NCI-H2107 treated with DMSO at 0.1 percent for 48 hours (cell line): ENCODE data around the gene TANC1.

Experiments used
- DNase-seq: peaks from one replicate; lab custom pipeline; 2025; ENCODE audit not compliant: unreplicated experiment; lab: John Stamatoyannopoulos, UW

Gene TANC1

DNA sequence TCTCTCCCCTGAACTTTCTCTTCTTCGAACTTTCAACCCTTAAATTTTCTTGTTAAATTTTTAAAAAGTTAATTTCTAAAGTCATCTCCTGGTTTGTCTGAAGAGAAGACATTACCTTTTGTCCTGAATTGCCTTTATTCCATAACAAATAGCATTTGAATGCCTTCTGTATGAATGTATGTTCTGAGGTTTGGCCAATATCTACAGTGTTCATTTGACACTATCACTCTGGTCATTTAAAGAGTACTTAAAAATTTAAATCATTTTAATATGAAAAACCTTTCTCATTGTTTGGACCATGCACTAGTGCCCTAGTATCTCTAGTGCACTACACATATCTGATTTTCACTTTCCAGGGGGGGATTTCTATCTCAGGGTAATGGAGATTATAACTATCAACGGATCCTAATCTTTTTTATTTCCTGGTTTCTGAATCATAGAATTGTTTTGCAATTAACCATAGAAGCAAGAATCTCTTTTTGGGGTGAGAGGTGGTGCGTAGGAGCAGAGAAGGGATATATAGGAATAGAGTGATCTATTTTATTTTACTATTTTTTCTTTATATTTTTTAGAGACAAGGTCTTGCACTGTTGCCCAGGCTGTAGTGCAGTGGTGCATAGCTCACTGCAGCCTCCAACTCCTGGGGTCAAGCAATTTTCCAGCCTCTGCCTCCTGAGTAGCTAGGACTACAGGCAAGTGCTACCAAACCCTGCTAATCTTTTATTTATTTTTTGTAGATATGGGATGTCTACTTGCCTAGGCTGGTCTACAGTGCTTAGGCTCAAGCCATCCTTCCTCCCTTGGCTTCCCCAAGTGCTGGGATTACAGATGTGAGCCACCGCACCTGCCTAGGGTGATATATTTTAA lies 25.5 kb downstream of the TANC1 start:
- DNase-seq: no peak

DNA sequence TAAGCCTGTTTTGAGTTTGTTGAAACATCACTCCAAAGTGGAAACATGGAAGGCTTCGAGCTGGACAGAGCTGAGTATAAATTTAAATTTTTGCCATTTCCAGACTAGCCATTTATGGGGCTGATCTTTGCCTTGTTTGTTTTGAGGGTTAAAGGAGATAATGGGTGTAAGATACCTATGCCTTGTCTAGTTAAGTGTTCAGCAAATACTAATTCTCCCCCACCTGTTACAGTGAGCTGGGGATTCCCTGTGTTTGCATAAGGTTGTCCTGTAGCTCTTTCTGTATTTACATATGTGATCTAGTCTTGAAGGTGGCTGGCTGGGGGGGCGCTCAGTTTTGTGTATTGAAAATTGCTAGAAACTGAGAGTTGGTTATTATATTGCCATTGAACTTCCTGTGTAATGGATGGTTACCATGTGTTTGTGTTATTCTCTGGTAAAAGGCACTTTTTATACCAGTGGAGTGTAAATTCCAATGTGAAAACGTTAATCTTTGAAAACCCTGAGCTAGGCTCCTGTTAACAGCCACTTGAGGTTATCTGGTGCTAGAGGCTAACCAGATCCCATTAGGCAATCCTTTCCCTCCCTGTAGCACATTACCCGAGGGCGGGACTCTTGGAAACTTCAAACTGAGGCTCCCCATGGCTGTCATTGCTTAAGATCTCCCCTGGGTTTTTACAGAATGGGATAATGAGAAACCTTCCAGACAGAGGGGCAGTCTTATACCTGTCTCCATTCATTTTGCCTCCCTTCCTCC lies 26.7 kb downstream of the TANC1 start:
- peak; percentile 58 for DNase-seq

DNA sequence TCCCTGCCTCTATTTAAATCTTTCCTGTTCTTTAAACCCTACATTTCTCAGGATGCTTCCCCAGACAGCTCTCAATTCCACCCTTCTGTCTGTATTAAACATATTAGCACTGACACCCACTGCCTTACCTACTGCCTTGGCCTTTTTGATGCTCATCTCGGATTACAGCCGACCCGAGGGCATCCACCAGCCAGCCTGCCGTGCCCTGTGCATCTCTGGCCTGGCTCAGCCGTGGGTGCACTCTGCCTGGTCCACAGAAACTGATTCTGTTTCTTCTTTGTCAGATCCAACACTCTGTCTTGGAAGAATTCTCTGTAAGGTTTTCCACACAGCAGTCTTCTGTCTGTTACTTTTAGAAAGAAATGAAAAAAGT lies 27.2 kb downstream of the TANC1 start:
- no peak for DNase-seq

DNA sequence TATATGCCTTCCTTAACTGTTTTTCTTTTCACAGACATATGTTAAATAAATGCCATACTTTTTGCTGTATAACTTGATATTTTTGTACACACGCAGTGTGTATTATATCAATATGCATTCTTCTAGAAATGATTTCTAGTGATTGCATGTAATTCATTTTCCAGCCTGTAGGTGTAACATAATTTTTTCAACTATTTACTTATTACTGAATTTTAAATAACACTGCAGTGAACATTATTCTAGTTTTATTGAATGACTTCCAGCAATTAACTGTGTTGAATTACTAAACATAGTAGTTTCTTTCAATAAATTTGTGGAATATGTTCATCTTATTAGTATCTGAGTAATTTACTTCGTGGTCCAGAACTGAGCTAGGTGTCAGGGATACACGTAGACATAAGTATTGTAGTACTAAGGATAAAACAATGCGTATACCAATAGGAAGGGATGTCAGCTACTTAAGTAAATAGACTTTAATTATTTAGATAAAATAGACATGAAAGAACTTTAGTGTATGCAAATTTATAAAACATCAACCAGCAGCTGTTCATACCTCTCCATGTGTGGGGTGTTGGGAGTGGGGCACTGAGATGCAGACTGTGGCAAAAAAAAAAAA lies 28.0 kb downstream of the TANC1 start:
- DNase-seq: no peak

DNA sequence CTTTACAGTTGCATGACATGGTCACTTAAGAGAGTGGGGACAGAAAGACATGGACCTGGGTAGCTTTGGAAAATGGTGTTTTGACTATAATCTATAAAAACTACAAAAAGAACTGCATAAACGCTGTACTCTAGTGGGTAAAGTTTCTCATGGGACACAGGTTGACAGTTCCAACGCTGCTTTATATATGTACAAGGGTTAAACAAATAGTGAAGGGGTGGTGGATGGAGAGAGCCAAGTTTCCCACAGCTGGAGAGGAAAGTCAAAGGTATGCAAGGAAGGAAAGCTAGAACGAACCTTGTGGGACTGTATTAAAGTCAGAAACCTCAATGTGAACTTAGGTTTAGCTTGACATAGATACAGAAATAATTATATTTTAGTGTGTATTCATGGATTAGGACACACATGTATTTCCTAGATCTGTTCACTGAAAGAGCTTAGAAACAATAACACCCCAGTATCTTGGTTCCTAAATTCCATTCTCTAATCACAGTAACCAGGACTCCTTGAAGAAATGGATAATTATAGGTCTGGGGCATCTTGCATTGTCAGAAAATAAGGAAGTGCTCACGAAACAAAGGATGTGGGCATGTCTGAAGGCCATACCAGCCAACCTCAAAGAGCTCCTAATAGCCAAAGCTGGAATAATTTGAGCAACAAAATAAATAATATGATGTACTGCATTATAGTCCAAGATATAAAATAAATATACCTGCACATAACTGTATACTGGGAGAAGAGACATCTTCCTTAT lies 28.8 kb downstream of the TANC1 start:
- DNase-seq: no peak

DNA sequence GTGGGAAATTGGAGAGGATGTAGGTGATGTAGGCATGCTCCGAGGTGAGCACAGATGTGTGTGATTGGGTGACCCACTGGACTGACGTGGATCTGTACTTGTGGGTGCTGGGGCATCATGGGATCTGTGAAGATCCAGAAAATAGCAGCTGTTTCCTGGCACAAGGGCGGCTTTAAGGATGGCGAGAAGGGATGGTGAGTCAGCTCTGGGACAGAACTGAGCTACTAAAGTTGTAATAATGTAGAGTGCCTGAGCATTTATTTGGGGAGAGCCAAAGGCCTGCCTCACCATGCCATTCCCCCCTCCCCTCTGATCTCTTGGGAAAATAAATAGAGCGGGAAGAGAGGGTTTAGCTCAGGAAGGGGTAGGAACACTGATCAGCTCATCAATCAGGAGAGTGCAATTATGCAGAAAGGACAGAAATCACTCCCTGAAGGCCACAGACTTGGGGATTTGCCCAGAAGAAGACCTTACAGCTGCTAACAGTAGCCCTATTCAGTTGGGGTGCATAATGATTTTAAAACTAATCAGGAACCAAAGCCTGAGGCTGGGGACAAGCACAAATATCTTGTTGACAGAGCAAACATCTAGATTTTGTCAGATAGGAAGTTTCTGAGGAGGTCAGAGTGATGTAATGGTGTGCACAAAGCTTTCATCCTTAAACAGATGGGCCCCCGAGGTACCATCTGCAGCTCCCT lies 30.3 kb downstream of the TANC1 start:
- no peak for DNase-seq

DNA sequence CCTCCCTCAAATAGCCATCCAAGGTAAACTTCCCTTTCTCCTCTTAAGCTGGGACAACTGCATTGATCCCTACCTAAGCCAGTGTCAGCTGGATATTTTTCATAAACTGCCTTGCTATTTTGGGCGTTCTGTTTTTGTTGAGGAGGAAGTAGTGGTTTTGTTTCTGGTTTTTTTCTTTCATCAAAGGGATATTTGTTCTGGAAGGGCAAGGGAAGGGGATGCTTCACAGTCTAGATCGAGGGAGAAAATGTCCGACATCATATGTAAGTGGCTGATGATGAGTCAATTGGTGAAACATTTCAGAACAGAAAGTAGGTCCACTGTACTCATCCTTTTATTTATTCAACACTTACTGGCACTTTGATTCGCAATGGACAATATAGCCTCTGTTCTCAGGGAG lies 31.0 kb downstream of the TANC1 start:
- no peak for DNase-seq

DNA sequence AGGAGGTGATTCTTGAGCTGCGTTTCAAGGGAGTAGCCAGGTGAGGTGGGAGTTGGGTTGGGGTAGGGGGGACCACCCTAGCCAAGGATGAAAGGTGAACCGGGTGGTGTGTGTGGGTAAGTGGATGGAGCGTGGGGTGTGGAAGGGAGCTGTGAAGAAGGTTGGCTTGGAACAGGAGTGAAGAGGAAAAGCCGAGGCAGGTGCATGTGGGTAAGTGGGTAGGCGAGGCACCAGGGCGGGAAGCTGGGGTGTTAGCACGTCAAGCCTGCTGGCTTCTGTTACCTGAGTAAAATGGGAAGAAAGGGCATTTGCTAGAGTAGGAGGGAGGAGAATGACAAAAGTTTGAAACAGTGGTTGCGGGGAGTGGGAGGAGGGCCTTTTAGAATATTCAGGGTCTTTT lies 31.6 kb downstream of the TANC1 start:
- no peak for DNase-seq

DNA sequence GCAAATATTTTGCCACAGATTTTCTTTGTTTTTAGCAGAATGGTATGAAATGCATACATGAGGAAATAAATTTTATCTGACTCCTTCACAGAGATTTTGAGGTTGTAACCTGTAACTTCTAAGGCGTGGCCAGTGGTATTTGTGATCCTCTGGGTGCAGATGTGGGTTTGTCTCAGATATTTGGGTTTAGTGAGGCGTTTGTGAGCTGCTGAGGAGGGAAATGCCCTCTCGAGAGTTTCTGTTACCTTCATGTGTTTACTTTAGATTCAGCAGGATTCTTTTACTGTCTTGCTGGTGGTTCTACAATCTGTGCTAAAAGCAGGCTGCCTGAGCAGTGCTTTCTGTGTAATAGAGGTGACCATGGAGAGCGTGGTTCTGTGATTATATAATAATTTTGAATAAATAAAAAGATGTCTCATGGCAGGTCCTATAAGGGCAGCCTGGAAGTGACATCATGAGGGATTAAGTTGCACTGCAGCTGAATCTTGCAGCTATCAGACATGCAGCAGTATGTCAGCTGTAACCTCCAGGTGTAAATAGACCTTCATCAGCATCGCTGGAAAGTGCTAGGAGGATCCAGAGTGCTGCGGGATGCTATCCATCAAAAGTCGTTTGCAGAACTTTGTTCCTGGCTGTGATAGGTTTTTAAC lies 34.1 kb downstream of the TANC1 start:
- peak; percentile 10 for DNase-seq

DNA sequence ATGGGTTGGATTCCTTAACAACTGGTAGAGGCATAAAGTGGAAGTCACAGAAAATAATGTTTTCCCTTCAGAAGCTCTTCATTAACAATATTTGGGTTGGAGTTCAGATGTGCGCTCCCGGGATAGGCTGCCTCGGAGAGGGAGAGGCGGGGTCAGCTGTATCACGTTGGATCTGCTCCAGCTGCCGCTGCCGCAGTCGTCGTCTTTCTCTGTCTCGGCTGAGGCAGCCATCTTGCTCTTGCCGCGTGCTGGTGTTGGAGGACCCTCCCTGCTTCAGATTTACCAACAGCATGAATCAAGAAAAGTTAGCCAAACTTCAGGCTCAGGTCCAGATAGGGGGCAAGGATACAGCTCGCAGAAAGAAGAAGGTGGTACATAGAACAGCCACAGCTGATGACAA lies 35.1 kb downstream of the TANC1 start:
- no peak for DNase-seq

DNA sequence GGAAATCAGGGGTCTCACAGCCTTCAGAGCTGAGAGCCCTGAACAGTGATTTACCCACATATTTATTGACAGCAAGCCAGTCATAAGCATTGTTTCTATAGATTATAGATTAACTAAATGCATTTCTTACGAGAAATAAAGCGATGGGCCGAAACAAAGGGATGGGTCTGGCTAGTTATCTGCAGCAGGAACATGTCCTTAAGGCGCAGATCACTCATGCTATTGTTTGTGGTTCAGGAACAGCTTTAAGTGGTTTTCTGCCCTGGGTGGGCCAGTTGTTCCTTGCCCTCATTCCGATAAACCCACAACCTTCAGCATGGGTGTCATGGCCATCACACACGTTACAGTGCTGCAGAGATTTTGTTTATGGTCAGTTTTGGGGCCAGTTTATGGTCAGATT lies 36.4 kb downstream of the TANC1 start:
- DNase-seq: no peak

DNA sequence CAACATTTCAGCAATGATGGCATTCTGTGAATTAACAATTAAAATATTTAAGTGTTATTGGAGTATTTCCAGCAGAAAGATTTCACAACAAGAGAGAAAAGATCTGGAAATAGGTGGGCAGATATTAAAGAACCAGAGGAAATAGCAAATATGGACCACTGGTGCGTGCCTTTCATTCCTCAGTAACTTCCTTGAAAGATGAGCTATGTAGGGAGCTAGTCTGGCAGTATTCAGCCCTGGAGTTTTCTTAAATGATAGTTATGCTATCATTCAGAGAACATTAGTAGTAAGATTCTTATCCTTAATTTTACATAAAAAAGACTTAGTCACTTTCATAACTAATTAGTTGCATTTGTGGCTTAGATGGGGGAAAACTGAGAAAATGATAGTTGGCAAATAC lies 41.5 kb downstream of the TANC1 start:
- no peak for DNase-seq

DNA sequence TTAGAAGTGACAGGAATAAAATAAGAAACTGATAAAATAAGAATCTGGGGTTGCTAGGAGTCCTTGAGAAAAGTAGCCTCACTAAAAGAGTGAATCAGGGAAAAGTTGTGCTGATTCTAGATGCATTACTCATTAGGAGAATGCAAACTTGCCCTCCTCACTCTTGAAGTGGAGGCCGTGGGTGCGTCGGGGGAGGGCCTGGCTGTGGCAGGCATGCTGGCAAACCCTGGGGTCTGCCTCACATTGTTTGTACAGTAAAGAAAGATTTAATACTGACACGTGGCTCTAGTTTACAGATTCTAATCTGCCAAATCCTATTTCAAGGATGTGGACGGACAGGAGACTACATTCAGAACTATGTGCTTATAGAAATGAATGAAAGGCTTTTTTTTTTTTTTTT lies 41.9 kb downstream of the TANC1 start:
- DNase-seq: no peak

DNA sequence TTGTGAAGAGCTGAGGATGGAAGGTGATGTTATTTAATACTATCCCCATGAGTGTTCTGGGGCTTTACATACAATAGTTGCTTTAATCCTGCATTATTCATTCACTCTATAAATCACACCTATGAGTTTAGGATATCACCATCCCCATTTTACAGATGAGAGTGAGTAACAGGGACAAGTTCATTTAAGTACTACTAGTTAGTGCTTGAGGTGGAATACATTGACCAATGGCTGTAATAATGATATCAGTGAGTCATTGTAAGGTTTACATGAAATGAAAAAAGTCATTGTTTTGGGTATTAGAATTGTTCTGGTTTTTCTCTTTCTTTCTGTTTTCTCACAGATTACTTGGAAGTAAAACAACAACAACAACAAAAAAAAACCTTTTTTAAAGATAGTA lies 42.5 kb downstream of the TANC1 start:
- no peak for DNase-seq

DNA sequence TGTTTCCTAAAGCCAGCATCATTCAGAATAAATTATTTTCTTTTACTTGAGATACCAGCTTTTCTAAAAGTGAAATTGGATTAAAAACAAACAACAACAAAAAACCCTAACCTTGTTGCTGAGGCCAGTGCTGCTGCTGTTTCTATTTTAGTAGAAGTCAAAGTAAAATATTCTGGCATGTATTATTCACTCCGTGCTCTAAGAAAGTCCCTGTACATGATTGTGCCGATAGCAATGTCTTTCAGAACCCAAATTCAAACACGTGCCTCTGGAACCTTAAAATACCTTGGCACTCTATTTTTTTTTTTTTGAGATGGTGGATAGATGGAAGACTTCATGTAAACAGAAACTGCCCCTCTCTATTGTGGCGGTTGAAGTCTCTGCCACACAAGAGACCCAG lies 43.7 kb downstream of the TANC1 start:
- no peak for DNase-seq

DNA sequence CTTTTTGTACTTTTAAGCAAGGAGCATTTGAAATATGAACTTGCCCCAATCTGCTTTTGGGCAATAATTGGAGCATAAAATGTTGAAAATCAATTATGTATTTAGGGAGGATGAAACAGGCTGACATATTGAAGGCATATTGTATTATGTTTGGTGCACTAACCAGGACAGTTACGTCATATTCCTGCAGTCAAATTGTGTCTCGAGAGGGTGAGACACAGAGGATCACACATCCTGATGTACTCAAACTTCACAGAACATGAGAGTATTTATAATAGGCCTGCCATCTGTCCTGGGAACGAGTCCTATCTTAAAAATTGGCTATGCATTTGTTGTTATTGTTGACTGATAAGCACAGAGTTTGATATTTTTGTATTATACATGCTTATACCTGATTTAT lies 44.7 kb downstream of the TANC1 start:
- no peak for DNase-seq

DNA sequence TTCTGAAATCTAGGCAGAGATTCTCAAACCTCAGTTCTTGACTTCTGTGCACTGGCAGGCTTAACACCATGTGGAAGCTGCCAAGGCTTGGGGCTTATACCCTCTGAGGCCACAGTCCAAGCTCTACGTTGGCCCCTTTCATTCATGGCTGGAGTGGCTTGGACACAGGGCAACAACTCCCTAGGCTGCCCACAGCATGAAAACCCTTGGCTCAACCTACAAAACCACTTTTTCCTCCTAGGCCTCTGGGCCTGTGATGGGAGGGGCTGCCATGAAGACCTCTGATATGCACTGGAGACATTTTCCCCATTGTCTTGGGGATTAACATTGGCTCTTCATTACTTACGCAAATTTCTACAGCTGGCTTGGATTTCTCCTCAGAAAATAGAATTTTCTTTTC lies 46.7 kb downstream of the TANC1 start:
- DNase-seq: no peak

DNA sequence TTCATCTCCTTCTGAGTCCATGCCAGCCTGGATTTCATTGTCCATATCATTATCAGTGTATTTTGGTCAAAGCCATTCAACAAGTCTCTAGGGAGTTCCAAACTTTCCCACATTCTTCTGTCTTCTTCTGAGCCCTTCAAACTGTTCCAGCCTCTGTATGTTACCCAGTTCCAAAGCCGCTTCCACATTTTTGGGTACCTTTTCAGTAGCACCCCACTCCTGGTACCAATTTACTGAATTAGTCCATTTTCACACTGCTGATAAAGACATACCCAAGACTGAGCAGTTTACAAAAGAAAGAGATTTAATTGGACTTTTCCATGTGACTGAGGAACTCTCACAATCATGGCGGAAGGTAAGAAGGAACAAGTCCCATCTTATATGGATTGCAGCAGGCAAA lies 47.4 kb downstream of the TANC1 start:
- DNase-seq: no peak

DNA sequence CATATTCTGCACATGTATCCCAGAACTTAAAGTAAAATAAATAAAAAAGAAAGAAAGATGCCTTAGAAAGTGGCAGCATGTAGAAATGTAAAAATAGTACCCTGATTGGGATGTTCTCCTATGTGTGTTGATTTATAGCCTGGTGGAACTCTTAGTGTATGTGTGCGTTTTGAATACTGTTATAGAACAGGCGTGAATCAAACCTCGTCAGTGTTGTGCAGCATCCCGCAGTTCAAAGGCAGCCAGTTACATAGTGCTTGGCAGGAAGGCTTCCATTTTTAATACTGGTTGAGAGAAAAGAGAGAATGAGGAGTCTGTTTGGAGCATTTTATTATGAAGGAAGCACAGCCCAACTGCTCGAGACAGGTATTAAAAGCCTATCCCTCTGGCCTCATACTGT lies 49.4 kb downstream of the TANC1 start:
- DNase-seq: no peak

DNA sequence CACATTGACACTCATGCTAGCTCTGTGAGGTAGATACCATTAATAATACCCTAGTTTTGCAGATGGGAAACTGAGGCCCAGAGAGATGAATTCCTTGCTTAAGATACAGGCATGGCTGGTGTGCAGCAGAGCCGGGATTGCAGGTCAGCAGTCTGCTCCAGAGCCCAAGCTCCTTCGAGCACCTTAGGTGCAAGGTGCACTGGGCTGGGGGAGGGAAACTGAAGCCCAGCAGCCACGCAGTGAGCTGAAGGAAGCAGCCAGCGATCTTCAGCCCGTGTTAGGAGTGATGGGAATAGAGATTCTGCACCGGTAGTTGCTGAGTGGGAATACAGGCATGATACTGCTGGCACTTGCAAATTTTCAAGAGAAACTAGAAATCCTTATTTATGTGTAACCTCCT lies 50.6 kb downstream of the TANC1 start:
- no peak for DNase-seq
